Loucy (cell line): ENCODE results near the gene SIK3.

Experiments used
- H2AFZ ChIP-seq: fragments of 200-600 bp; sonication (generic); 2 replicates; pipeline ENCODE4 v1.6.0; 2016; ENCODE audit warnings: antibody characterized with exemption, mild to moderate bottlenecking, low read length, moderate library complexity
- H3F3A ChIP-seq: fragments of 200-600 bp; 2 replicates; pipeline ENCODE4 v1.6.0; 2016; ENCODE audit warnings: antibody characterized with exemption, low read depth, mild to moderate bottlenecking
- H3K27me3 ChIP-seq: fragments of 200-600 bp; sonication (generic); 2 replicates; pipeline ENCODE4 v1.6.1; 2014; ENCODE audit warnings: low read length, mild to moderate bottlenecking; ENCODE audit not compliant: insufficient read depth, poor library complexity, severe bottlenecking
- H3K36me3 ChIP-seq: fragments of 200-600 bp; sonication (generic); 2 replicates; pipeline ENCODE4 v1.6.1; 2016; ENCODE audit warnings: low read length; ENCODE audit not compliant: insufficient read depth
- H3K4me1 ChIP-seq: fragments of 200-600 bp; sonication (generic); 2 replicates; pipeline ENCODE4 v1.5.1; 2014; ENCODE audit warnings: low read length, mild to moderate bottlenecking; ENCODE audit not compliant: insufficient read depth, poor library complexity, severe bottlenecking
- H3K4me2 ChIP-seq: fragments of 200-600 bp; sonication (generic); 2 replicates; pipeline ENCODE4 v1.6.0; 2014; ENCODE audit warnings: antibody characterized with exemption, low read length, low read depth, mild to moderate bottlenecking; ENCODE audit not compliant: poor library complexity, severe bottlenecking
- H3K4me3 ChIP-seq: fragments of 200-600 bp; sonication (generic); 2 replicates; pipeline ENCODE4 v1.5.1; 2014; ENCODE audit warnings: low read length, mild to moderate bottlenecking, mixed read lengths; ENCODE audit not compliant: poor library complexity, severe bottlenecking
- H3K79me2 ChIP-seq: fragments of 200-600 bp; sonication (generic); 2 replicates; pipeline ENCODE4 v1.6.1; 2014; ENCODE audit warnings: low read length; ENCODE audit not compliant: insufficient read depth
- H3K9ac ChIP-seq: fragments of 200-600 bp; sonication (generic); 2 replicates; pipeline ENCODE4 v1.6.0; 2014; ENCODE audit warnings: mild to moderate bottlenecking, low read depth, low read length, moderate library complexity; ENCODE audit not compliant: poor library complexity, severe bottlenecking
- H3K9me2 ChIP-seq: fragments of 200-600 bp; sonication (generic); replicated peaks from 2 replicates; pipeline ENCODE4 v1.6.1; 2016; ENCODE audit warnings: low read depth, low read length, mixed read lengths
- H3K9me3 ChIP-seq: fragments of 200-600 bp; sonication (generic); 2 replicates; pipeline ENCODE4 v1.6.1; 2014; ENCODE audit warnings: mild to moderate bottlenecking, antibody characterized with exemption, low read length, low read depth; ENCODE audit not compliant: insufficient read depth
- H4K20me1 ChIP-seq: fragments of 200-600 bp; sonication (generic); 2 replicates; pipeline ENCODE4 v1.6.0; 2014; ENCODE audit warnings: antibody characterized with exemption, low read length, mild to moderate bottlenecking; ENCODE audit not compliant: insufficient read depth, poor library complexity, severe bottlenecking
- EZH2phosphoT487 ChIP-seq: fragments of 200-600 bp; IDR thresholded peaks from 2 replicates; pipeline ENCODE4 v1.6.1; 2018; ENCODE audit warnings: antibody characterized with exemption, mild to moderate bottlenecking, moderate library complexity, borderline replicate concordance
- TF ChIP-seq, protein P1 (sequence below): fragments of 200-600 bp; sonication (generic); conservative IDR thresholded peaks from 2 replicates; pipeline ENCODE4 v1.5.1; 2014; ENCODE audit warnings: mild to moderate bottlenecking, antibody characterized with exemption, low read length

SIK3 gene

DNA sequence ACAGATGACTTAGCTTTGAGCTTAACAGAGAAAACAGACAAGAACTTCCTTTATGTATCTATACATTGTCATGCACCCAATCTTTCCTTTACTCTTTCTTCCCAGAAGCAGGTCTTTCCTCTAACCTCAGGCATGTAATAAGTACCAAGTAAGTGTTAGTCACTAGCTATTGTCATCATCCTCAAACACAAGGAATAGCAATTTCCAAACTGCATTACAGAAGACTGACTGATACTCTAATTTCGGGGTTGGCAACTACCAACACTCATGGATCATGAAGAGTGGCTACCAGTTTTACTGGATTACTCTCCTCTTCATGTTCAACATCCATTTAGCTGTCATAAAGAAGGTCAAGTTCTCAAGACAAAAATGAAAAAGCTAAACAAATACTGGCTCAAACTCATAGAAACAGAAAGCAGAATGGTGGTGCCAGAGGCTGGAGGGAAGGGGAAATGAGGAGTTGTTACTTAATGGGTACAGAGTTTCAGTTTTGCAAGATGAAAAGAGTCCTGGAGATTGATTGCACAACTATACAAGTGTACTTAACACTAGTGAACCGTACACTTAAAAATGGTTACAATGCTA, 111.6 kb downstream of the SIK3 start:
- H3K27me3 ChIP-seq: no peaks in the 10 kb centered on the region
- no peak overlapping the region for H2AFZ ChIP-seq
- H3K79me2 ChIP-seq: peaks cover 74% of the 10 kb centered on the region
- H3K4me1 ChIP-seq: peaks cover 34% of the 10 kb centered on the region
- H4K20me1 ChIP-seq: no peaks in the 10 kb centered on the region
- no peaks in the 10 kb centered on the region for H3K9me3 ChIP-seq
- H3K9ac ChIP-seq: no peak overlapping the region
- H3K36me3 ChIP-seq: no peaks in the 10 kb centered on the region
- H3F3A ChIP-seq: no peaks in the 10 kb centered on the region
- no peaks in the 10 kb centered on the region for H3K9me2 ChIP-seq
- peak overlapping the region; percentile 46 for H3K4me2 ChIP-seq
- H3K4me3 ChIP-seq: peak overlapping the region; percentile 4
- no peak for TF ChIP-seq EZH2phosphoT487
- TF ChIP-seq, protein P1, sequence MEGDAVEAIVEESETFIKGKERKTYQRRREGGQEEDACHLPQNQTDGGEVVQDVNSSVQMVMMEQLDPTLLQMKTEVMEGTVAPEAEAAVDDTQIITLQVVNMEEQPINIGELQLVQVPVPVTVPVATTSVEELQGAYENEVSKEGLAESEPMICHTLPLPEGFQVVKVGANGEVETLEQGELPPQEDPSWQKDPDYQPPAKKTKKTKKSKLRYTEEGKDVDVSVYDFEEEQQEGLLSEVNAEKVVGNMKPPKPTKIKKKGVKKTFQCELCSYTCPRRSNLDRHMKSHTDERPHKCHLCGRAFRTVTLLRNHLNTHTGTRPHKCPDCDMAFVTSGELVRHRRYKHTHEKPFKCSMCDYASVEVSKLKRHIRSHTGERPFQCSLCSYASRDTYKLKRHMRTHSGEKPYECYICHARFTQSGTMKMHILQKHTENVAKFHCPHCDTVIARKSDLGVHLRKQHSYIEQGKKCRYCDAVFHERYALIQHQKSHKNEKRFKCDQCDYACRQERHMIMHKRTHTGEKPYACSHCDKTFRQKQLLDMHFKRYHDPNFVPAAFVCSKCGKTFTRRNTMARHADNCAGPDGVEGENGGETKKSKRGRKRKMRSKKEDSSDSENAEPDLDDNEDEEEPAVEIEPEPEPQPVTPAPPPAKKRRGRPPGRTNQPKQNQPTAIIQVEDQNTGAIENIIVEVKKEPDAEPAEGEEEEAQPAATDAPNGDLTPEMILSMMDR: no peak

DNA sequence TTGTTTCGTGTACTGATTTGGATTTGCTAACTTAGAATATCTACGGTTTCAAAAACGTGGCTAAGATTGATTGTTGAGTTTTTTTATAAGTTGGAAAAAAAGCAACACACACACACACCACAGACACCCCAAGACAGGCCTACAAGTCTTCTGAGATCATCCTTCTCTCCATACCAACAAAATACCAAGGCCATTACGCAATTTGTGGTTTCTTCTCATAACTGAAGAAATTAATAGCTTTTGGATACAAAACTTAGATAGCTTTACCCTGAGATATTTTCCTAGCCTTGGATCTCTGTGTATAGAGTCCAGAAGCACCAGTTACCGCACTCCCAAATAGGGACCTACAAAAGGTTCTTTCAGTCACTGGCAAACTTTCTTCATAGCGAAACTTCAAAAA, 113.6 kb downstream of the SIK3 start:
- Histone ChIP-seq H3K79me2 (peaks cover 69% of the 10 kb centered on the region), H4K20me1 (no peaks in the 10 kb centered on the region), H3K27me3 (no peaks in the 10 kb centered on the region), H3K9me2 (no peaks in the 10 kb centered on the region), H3K9ac (no peak overlapping the region), H3K4me3 (no peak overlapping the region), H3K4me2 (no peak overlapping the region), H3K9me3 (no peaks in the 10 kb centered on the region), H3K36me3 (no peaks in the 10 kb centered on the region), H3K4me1 (peaks cover 40% of the 10 kb centered on the region), H2AFZ (no peak overlapping the region), H3F3A (no peaks in the 10 kb centered on the region)
- TF ChIP-seq, protein P1: no peak
- TF ChIP-seq EZH2phosphoT487: no peak

DNA sequence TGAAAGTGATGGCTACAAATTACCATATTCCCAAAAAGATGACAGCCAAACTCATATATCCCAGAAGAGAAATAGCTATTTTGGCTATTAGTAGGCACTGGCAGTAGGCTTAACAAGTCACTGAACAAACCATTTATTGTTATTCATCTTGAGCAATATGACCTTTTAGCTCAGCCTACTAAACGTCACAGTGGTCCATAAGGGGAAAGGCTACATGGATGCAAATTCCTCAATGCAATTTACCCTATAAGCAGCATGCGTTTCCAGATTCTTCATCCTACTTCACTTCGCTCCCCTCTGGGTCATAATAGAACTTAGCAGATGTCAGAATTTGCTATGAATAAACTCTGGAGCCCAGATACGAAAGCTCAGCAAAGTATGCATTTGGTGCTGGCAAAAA, 114.0 kb downstream of the SIK3 start:
- Histone ChIP-seq H2AFZ (no peak overlapping the region), H3K9ac (no peak overlapping the region), H3K79me2 (peaks cover 72% of the 10 kb centered on the region), H3F3A (no peaks in the 10 kb centered on the region), H3K9me2 (no peaks in the 10 kb centered on the region), H3K9me3 (no peaks in the 10 kb centered on the region), H3K4me3 (no peak overlapping the region), H4K20me1 (no peaks in the 10 kb centered on the region), H3K4me2 (no peak overlapping the region), H3K27me3 (no peaks in the 10 kb centered on the region), H3K4me1 (peaks cover 40% of the 10 kb centered on the region), H3K36me3 (no peaks in the 10 kb centered on the region)
- TF ChIP-seq, protein P1: no peak
- no peak for TF ChIP-seq EZH2phosphoT487
